ENCODE results near the gene CCDC88C. TPM values are rescaled to one million over a fixed set of nuclear protein-coding genes. Genes with fewer than 3 reads are reported as not detected.

The CCDC88C gene
- total RNA-seq, 2 donors from 2014 or later = 4.0 to 4.4 TPM

GRCh38 chr14:91328313-91329050, 89.1 kb downstream of the CCDC88C start:
- Histone ChIP-seq H3K9me3 (no peaks in the 10 kb centered on the region), H3K27me3 (no peaks in the 10 kb centered on the region), H3K4me3 (no peak overlapping the region), H3K27ac (no peak overlapping the region), H3K4me1 (peaks cover 0 to 50% of the 10 kb centered on the region in 2 donors), H3K36me3 (no peaks in the 10 kb centered on the region)
- no peak for DNase-seq (ENCODE audit: low spot score)
- TF ChIP-seq CTCF (IDR thresholded peaks at IDR 0.05) = no peak

GRCh38 chr14:91327661-91328312, 89.8 kb downstream of the CCDC88C start:
- no peaks in the 10 kb centered on the region for H3K27me3 ChIP-seq
- H3K36me3 ChIP-seq = no peaks in the 10 kb centered on the region
- H3K27ac ChIP-seq = no peak overlapping the region
- no peak for TF ChIP-seq CTCF (IDR thresholded peaks at IDR 0.05)
- H3K4me1 ChIP-seq = peaks cover 0 to 56% of the 10 kb centered on the region in 2 donors
- no peak for DNase-seq (ENCODE audit: low spot score)
- H3K9me3 ChIP-seq = no peaks in the 10 kb centered on the region
- no peak overlapping the region for H3K4me3 ChIP-seq

GRCh38 chr14:91327250-91327595, 90.4 kb downstream of the CCDC88C start:
- Histone ChIP-seq H3K9me3 (no peaks in the 10 kb centered on the region), H3K4me3 (no peak overlapping the region), H3K36me3 (no peaks in the 10 kb centered on the region), H3K27me3 (no peaks in the 10 kb centered on the region), H3K4me1 (peaks cover 0 to 52% of the 10 kb centered on the region in 2 donors), H3K27ac (no peak overlapping the region)
- no peak for TF ChIP-seq CTCF (IDR thresholded peaks at IDR 0.05)
- DNase-seq (ENCODE audit: low spot score) = no peak

GRCh38 chr14:91326514-91327249, 90.9 kb downstream of the CCDC88C start:
- Histone ChIP-seq H3K4me3 (no peak overlapping the region), H3K27ac (no peak overlapping the region)
- no peak for DNase-seq (ENCODE audit: low spot score)

More at GRCh38 chr14:91326514-91327249, 90.9 kb downstream of the CCDC88C start:
- H3K4me1 ChIP-seq = peaks cover 0 to 46% of the 10 kb centered on the region in 2 donors
- no peaks in the 10 kb centered on the region for H3K9me3 ChIP-seq
- no peak for TF ChIP-seq CTCF (IDR thresholded peaks at IDR 0.05)
- no peaks in the 10 kb centered on the region for H3K27me3 ChIP-seq
- H3K36me3 ChIP-seq = no peaks in the 10 kb centered on the region

Data from right atrium auricular region (tissue), 2 donors.